NOMO-1 treated with dmso at 0.1 percent for 144 hours (cell line): ENCODE measurements around the gene ANKUB1.

Source experiments
- DNase-seq: peaks from one replicate; lab custom pipeline; 2025; ENCODE audit not compliant: unreplicated experiment; lab: John Stamatoyannopoulos, UW

The ANKUB1 gene

GRCh38 chr3:149765762-149766334 is 26.5 kb downstream of the ANKUB1 start:
- DNase-seq = no peak

DNA sequence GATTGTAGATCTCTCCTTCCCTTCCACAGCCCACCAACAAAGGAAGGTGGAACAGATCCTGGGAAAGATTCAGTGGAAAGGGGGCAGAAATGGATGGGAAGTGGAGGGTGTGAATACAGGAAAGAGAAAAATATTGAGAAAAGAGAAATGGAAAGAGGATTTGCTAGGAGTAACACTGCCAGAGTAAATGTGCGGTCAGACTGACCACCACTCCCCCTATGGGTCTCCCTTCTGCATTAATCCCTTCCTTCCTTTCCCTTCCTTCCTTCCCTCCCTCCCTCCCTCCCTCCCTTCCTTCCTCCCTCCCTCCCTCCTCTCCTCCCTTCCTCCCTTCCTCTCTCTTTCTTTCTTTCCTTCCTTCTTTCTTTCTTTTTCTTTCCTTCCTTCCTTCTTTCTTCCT is 28.1 kb downstream of the ANKUB1 start:
- DNase-seq = no peak

- DNase-seq = no peak
Observed at GRCh38 chr3:149763565-149764195, 28.7 kb downstream of the ANKUB1 start.

GRCh38 chr3:149753717-149754116 is 38.6 kb downstream of the ANKUB1 start:
- DNase-seq = no peak

DNA sequence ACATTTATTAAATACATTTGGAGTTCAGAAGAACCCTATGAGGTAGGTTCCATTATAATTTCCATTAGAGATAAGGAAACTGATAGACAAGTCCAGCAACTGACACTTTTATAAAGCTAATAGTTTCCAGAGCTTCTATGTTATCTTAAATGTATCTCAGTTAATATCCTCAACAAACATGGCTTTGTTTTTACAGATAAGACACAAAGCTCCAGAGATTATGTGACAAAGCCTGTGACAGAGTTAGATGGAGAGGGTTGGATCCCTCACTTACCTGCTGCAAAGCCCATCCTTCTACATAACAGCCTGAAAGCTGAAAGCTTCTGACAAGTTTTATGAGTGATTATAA is 39.6 kb downstream of the ANKUB1 start:
- no peak for DNase-seq

DNA sequence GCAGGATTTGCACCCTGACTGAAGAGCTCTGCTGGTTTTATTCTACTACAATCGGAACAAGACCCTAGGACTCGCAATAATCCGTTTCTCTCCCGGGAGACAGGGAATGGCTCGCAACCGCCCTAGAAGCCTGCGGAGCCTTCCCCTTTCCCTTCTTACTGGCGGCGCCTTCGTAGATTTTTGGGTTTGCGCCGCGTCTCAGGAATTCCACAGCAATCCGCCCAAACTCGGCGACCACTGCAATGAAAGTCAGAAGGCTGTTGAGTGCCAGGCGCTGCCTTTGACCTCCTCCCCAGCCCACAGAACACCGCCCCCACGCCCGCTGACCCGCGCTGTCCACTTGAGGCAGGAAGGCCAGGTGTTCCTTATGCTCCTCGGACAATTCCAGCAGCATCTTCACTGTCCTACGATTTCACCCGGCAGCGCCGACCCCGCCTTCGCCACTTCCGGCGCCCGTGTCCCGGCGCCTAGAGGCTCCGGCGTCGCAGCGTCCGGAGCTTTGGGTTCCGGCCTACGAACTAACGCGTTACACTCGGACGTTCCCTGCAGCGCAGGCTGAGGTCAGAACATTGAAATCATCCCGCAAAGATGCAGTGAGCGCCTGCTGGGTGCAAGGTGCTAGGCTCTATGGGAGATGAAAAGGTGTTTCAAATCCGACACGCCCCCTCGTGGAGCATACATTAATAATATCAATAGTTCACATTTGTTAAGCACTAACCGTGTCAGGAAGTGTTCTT is 40.1 kb downstream of the ANKUB1 start, which contains the start of gene COMMD2:
Gene COMMD2 (minus strand): TSS at position 439 of the 737 bp plus-strand sequence. CDS start 45 bp downstream, at position 394.
- DNase-seq = peak; percentile 67

- no peak for DNase-seq
Observed at GRCh38 chr3:149751551-149751950, 40.8 kb downstream of the ANKUB1 start.

- no peak for DNase-seq
Observed at GRCh38 chr3:149744606-149745005, 47.7 kb downstream of the ANKUB1 start.

DNA sequence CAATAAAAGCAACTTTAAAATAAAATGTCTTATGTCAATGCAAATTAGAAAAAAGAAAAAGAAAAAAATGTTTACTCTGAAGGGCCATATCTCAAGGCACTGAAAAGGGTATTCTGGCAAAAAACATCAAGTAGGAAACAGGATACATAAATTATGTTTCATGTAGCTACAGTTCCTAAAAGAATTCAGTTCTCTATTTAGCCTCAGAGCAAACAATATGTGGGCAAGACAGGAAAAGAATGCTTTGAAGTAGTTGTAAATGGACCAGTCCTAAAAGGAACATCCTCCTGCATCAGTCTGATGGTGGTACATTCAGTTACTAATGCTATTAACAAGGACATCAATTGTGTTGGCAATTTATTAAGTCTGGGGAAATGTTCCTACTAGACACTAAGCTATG is 48.2 kb downstream of the ANKUB1 start:
- no peak for DNase-seq

DNA sequence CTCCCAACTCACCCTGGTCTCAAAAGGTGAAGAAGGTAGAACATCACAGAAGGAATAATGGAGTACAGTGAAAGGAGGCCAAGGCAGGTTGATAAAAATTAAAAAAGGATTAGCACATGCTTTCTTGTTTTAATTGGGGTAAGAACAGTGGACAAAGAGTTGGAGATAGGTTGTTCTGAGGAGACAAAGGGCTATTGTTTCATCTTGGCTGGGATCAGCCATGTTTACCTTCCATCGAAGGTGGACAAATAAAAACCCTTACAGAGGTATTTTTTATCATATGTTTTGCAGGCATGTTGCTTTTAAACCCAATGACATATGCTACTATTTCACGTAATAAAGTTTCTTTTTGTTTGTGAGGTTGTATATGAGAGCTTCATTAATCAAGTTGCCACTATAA is 53.0 kb downstream of the ANKUB1 start:
- no peak for DNase-seq

GRCh38 chr3:149738876-149739275 is 53.5 kb downstream of the ANKUB1 start:
- DNase-seq = no peak

- no peak for DNase-seq
Observed at GRCh38 chr3:149736953-149737205, 55.5 kb downstream of the ANKUB1 start.

DNA sequence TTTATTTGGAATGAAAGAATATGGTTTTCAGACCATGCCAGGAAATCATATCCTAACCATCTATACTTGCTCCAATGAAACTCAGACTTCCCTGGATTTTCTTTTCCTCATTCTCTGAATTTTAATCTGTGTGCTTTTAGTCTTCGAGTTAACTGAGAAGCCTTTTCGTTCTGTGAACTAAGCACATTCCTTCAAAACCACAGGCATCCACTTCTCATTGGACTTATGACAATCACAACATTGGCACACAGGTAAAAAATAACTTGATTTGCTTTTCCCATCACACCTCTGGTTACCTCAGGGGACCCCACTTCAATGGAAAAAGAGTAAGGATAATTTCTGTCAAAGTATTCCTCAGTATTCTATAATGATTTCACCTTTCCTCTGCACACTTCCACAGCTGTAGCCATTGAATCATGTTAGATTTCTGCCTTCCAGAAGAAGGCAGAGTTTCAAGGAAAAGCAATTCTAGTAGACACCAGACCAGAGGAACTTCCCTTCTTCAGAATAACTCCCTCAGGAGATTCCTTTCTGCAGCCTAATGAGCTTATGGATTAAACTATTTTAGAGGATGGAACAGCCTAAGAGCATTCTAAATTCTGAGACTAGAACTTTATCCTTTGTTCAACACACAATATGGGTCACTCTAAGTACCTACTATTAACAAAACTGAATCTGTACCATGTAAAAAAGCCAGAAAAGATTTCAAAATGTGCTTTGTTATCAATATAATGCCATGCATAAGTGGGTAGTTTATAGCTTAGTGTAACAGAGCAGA is 56.0 kb downstream of the ANKUB1 start:
- no peak for DNase-seq

DNA sequence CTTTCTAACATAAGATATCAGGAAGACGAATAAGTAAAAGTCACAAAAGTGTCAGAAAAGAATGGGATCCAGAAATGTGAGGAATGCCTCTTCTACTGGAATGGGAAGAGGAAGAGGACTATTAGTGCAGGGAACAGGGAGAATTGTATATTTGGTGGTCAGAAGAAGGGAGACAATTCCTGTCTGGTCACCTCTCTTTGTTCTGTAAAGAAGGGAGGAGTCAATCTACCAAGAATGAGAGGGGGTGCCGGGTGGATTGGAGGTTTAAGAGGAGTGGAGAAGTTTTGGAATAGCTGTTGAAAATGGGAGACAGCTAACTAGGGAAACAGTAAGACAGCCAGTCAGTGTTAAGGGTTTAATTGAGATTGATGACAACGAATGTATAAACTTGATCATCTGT is 60.1 kb downstream of the ANKUB1 start:
- no peak for DNase-seq

GRCh38 chr3:149727656-149728055 is 64.7 kb downstream of the ANKUB1 start:
- no peak for DNase-seq

DNA sequence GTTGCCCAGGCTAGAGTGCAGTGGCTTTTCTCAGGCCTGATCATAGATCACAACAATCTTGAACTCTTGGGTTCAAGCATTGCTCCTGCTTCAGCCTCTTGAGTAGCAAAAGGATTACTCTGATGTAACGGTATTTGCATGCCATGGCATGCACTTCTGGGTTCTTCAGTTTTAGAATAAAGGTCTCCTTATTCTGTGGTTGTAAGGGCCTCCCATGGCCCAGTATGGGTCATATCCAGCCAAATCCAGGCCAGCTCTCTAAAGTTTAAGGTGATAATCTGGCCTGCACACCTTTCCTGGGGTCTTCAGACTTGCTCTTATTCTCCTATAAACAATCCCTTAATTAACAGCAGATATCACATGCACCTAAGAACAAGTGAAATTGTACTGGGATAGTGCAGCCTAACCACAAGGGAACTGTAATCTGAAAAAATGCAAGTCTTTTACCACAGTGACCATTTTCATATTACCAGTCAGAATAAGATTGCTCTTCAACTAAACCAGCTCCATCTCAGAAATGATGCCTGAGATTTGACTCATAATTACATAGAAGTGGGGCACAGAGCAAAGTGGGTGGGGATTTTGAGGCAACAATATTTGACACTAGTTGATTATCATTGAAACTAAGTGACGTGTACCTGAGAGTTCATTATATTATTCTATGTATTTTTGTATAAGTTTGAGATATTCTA is 65.5 kb downstream of the ANKUB1 start:
- DNase-seq = no peak

GRCh38 chr3:149723781-149724180 is 68.6 kb downstream of the ANKUB1 start:
- no peak for DNase-seq

DNA sequence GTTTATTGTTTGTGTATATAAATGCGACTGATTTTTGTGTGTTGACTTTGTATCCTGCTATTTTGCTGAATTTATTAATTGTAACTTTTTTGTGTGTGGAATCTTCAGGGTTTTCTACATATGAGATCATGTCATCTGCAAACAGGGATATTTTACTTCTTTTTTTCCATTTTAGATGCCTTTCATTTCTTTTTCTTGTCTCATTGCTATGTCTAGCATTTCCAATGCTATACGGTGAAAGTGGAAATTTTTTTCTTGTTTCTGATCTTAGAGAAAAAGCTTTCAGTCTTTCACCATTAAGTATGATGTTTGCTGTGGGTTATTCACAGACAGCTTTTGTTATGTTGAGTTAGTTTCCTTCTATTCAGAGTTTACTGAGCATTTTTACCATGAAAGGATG is 71.4 kb downstream of the ANKUB1 start:
- no peak for DNase-seq

DNA sequence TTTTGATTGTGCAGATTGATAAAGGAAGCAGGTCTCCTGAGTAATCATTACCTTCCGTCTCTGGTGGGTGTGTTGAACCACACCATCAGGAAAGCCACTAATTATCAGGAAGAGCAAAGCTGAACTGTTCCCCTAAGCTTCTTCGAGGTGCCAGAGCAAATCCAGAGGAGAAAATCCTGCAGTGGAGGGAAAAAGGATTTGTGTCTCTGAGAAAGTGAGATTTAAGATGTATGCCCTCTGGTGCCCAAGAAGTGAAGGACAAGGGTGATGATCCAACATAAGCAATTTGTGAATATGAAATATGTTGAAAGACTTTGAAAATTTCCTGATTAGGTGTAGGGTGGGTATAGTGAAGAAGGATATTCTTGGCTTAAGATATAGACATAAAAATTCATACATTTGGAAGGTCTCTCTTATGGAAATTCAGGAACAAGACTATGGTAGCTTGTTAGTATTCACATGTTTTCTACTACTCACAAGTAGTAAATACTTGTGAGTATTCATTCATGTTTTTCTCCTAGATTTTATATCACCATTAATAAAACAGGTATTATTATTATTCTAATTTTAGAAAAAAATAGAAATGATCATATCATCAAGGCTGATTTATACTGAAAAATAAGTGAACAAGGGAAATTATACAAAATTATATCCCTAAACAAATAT is 74.8 kb downstream of the ANKUB1 start:
- peak; percentile 31 for DNase-seq

DNA sequence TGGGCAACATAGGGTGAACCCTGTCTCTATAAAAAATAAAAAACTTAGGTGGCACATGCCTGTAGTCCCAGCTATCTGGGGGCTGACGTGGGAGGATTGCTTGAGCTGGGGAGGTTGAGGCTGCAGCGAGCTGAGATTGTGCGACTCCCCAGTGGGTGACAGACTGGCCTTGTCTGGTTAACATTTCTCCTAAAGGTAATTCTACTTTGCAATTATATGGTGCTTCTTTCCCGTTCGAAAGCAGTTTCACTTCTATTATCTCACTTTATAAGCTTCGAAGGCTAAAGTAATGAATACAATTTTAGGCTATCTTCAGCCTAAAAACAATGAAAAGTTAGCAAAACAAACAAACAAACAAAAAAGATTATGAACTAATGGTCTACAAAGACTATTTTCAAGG is 75.4 kb downstream of the ANKUB1 start:
- no peak for DNase-seq

DNA sequence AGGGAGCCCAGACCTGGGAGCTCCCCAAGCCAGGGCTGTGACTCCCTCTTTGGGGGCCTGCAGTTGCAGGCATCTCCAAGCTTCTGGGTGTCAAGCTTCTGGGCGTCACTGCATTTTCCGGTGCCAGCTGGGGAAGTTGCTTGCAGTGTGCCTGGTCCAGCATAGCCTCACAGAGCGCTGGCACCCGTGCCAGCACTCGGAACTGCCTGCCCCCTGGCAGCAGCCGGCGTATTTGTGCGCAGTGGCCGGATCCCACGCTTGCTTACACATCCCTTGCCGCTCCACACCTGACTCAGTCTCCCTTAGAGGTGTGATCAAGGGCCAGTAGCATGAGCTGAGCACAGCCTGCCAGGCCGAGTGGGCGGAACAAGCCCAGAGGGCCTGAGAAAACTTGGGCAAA is 77.1 kb downstream of the ANKUB1 start:
- DNase-seq = no peak
